Activated gamma-delta T cell treated with Interleukin-2 at 50 U/mL for 16 hours (primary cell): ENCODE results near the gene PCSK5.

Experiments
- DNase-seq: peaks from one replicate; pipeline ENCODE4 v3.0.0-alpha.2; 2020

The PCSK5 gene

DNA sequence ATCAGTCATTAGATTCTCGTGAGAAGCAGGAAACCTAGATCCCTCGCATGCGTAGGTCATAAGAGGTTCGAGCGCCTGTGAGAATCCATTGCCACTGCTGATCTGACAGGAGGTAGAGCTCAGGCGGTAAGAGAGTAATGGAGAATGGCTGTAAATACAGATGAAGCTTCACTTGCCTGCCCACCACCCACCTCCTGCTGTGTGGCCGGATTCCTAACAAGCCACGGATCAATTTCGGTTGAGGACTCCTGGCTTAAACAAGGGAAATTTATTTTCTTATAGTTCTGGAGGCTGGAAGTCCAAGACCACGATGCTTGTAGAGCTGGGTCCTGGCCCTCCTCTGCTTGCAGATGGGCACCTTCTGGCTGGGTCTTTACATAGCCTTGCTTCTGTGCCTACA lies 200.4 kb downstream of the PCSK5 start:
- no peak for DNase-seq

DNA sequence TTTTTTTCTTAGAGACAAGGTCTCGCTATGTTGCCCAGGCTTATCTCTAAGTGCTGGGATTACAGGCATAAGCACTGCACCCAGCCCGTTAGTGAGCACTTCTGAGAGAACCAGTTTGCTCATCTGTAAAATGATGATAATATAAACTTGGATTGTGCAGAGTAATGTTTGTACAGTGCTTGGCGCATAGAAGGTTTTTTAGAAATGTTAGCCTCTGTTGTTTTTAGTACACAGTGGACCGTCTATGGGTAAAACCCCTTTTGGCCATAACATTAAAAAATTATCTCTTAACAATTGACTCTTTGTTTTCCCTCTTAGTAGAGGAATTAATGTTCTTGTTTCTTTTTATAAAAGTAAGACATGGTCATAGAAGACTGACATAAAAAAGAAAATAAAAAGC lies 202.1 kb downstream of the PCSK5 start:
- DNase-seq: no peak

DNA sequence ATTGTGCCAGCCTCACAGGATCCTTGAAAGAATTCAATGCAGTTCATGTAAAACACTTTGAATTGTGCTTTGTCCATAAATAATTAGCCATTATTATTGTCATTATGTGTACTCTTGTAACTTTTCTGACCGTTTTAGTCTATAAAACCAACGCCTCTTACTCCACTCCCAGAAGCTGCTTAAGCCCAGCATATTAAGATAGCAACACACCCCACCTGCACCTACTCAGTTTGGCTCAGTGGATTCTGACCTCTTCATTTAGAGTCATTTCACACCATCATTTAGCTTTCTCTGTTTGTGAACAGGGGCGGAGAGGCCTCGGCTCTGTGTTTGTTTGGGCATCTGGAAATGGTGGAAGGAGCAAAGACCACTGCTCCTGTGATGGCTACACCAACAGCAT lies 205.1 kb downstream of the PCSK5 start:
- no peak for DNase-seq

DNA sequence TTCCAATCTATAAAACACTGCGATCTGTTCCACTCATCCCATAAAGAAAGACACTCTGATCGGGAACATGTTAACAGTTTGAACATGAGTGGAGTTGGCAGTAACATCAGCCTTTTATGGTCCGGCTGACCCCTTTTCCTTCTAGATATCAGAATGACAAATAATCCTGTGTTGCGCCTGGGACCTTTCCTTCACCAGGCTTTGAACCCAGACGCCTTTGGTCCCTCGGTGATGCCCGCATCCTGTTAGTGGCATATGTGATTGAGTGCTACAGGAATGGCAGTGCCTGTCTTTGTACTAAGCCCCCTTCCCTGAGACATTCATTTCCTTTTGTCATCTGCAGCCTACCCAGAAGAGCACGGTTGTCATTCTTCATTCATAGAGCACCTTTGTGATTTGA lies 209.0 kb downstream of the PCSK5 start:
- no peak for DNase-seq

DNA sequence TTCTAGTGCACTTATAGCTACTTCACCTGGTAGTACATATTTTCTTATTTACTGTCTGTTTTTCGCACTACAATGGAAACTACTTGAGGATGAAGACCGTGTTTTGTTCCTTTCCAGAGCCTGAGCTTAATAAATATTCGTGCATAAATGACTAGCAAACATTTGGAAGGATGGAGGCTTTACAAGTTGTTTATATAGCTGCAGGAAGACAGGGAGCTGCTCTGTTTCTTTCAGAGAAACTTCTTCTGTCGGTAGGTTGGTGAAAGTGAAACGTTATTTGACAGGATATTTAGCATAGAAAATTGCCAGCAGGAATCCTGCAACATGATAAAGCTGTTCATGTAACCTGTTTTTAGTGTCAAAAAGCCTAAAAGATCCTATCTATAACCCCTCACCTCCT lies 210.6 kb downstream of the PCSK5 start:
- DNase-seq: no peak

DNA sequence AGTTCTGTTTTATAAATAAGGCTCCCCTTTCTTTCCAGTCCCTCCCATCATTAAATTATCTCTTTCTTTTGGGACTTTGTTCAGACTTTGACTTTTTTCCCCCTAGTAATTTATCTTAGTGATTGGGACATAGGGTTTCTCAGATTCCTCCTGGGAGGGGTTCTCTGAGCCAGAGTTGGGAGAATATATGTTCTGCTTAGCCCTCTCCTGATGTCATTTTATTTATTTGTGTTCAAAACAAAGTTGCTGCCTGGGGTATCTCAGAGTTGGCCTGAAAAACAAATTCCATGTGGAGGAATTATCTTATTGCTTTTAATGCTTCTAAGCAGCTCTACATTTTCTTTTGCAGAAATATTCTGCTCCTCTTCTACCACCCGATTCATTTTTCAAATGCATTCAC lies 211.0 kb downstream of the PCSK5 start:
- no peak for DNase-seq

DNA sequence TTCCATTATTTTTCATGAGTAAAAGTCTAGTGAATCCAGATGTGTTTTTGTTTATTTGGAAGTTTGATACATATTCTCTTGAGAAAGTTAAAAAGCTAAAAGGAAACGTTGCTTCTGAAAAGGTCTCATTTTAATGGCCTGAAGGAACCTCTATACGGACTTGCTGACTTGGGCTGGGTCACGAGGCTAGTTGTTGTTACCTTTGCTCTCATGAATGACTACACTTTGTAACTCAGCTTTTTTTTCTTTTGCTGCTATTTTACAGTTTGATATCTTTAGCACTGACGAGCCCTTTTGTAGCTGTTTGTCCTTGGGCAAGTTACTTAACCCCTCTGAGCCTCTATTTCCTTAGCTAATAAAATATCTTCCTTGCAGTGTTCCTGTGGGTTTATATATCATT lies 211.5 kb downstream of the PCSK5 start:
- DNase-seq: no peak

DNA sequence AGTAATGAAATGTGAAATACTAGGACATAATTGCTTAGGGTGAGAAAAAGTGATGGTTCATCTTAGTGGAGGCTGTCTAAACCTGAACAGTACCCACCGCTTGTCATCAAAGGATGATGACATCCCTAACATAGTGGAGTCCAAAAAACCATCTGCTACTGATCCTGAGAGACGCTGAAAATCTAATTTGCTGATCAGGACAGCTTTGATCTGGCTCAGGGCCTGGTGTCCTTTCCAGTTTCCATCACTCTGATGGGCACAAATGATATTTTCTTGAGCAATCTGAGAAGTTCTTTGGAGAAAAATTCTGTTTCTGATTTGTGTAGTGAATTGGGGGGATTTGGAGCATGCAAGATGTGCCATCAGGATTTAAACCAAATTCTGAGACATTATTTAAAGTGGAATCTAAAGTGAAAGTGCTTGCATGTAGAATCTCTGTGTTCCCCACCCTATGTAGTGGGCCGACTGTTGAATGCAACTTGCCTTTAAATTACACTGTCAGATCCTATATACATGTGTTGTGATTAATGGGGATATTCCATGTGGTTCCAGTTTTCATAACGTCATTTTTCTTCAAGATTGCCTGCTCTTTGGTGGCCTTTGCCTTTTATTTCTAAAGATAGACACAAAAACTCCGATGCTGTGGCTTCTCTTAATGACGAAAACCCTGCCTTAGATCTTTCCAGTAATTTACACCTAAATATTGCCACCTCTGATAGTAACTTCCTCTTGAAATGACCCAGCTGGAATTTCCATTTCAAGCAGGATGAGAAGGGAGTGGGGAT lies 213.2 kb downstream of the PCSK5 start:
- DNase-seq: no peak

DNA sequence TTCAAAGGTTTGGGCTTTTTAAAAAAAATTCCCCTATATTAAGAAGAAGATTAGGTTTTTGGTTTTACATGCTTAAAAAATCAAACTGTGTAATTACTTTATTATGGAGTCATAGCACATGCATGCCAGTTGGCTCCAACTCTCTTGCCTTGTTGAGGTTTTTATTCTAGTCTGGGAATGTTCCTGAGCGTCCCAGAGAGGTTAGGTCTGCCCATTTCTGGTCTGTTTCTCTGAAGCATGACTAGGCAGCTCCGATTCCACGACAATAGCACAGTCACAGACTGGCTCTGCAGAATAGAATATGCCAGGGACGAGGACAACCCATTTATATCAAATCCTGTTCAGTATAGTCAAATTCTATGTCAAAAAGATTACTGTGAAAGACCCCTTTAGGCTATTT lies 217.0 kb downstream of the PCSK5 start:
- DNase-seq: no peak

DNA sequence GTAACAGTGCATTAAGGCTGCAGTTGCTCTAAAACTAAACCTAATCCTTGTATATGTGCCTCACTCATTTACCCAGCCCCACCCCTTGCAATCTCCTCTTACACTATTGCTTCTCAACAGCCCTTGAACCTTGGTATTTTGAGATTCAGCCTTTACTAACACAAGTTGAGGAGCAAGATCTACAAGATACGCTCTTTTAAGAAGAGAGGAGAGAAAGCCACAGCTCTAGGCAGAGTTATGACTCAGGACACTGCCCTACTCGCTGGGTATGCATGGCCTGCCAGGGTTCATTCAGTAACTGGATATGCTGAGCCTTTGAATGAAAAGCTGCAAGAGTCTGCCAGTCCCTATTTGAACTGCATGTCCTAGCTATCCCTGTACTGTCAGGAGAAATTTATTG lies 219.5 kb downstream of the PCSK5 start:
- DNase-seq: no peak

DNA sequence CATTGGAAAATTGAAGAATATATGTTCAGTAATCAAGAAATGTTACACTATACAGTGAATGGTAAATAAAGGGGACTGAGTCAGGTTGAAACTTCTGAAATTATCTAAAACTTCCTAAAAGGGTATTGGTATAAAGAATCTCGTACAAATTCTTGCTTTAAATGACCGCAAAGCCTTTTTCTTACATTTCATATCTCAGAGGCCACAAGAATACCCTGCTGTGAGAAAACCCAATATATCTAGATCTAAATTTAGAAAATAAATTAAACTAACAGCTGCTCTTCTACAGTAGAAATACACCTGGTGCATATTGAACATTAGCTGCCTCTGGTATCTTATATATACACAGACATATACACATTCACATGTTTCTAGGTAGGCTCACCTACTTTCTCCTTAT lies 221.7 kb downstream of the PCSK5 start:
- DNase-seq: no peak

DNA sequence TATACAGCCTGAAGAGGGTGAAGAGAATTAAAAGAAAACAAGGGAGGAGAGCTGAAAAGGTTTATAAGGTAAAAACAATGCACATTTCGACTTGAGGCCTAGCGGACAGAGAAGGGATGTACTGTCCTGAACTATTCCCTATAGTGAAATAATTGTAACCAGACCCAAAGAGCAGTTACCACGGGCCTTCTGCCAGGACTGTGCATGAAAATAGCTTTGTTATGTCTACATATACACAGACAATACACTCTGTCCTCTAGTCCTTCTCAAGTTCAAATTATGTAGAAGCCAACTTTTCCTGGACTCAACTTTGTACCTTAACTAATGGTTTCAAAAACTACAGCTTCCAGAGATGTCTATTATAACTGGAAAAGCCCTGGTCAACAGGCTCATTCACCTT lies 223.7 kb downstream of the PCSK5 start:
- no peak for DNase-seq

DNA sequence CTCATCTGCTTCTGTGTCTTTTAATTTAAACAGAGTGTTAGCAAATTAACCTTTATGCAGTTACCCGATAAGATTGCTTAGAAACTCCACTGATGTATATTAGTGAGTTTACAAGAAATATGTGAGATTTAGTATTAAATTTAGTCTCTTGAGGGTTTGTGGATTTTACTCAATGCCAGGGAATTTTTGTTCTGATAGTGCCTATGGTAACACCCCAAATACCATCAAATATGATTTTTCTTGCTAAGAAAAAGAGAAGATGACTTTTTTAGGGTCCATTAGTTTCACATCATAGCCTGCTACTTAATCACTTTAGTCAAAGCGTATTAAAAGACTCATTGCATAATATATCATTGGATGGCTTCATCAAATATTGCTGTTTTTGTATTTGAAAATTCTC lies 224.9 kb downstream of the PCSK5 start:
- no peak for DNase-seq

DNA sequence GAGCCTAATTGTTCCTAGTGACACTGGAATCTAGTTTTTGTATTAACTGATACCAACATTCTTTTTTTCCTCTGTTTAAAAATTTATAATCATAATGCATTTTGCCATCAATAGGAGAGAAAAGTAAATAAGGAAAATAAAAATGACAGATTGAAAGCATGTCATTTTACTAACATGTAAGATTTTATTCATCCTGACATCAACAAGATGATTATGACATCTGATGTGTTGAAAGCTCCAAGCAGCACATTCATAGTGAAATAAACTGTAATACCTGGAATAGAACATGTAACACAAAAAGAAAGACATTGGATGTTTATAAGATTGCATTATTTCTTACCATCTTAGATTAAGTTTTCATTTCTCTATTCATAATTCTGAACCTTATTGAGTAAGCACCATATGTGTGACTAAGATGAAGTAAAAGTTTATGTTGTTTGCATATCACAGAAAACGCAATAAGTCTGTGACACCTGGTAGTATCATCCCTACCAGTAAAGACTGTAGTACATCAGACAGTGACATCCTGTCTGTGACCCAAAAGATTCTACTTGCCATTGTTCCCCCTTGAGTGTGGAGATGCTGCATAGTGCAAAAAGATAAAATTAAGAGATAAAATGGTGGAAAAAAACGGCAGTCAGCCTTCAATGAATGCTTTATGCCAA lies 225.6 kb downstream of the PCSK5 start:
- no peak for DNase-seq

DNA sequence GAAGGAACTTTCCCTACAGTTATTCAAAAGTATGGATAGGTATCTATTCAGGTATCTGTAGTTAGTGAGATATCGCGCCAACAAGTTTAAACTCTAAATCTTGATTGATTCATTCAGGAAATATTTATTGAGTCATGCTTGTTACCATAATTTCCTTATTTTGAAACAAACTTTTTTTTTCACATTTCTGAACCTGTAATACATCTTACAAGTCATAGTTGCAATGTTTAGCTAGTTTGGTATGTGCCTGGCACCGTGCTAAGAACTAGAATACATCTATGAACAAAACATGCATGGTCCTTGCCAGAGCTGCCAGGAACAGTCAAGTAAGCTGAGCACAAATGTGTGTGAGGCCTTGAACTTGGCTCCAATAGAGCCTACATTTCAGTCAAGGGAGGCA lies 226.4 kb downstream of the PCSK5 start:
- no peak for DNase-seq

DNA sequence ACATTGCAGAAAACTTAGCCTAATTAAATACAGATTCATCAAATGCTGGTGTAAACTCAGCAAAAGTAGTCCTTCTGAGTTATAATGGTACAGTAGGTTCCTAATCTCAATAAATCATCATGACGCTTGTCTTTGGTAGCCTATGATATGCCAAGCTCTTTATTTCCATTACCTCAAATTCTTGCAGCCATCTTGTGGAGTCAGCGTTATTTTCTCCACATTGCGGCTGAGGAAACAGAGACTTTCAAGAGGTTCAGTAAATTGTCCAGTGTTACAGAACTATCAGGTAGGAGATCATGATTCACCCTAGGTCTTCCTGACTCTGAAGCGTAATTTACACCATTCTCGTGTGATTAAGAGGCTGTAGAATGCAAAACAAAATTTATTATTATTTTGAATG lies 237.2 kb downstream of the PCSK5 start:
- no peak for DNase-seq

DNA sequence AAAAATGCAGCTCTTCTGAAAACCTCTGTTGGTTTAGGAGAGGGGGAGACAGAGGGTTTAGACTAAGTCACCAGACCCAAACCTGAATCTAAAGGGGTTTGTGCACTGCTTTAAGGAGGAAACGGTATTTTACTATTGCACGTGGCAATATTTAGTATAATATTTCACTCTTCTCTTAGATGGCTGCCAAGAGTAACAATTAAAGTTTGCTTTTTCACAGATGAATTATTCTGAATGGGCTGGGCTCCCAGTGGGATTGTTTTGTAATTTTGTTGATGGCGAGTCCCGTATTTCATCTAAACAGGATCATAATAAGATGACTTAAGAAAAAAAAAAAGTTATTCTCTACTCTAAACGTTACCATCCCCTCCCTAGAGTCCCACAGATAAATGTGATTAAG lies 245.4 kb downstream of the PCSK5 start:
- DNase-seq: no peak

DNA sequence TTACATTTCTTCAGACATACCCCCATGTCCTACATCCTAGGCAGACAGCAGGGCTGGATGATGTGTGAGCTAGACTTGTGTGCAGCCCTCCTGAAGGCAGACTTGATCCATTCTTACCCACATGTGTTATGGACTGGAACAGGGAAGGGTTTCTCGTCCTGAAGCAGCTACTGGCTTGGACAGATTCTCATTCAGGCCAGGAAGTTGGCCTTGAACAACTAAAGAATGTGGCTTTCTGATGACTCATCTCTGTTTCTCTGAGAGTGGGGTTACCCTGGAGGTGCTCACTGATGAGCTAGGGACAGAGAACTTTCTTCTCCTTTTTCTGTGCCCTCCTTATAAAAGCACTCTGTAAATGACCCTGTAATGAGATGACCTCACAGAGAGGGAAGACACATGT lies 246.5 kb downstream of the PCSK5 start:
- DNase-seq: no peak

DNA sequence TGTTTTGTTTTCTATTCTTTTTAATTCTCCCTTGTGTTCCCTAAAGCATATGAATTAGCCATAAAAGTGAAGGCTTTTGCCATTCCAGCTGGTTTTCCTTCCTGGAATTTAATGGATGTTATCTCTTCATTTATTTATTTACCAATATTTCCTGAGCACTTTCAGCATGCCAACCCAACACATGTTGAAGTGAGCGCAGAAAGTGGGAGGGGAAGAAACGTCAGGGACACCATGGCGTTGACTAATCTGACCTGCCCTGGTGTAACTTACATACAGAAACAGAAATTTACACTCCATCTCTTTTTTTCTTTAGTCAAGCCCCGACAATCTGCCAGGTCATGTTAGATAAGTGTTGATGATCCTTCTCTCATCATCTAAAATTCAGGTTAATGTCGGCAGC lies 247.5 kb downstream of the PCSK5 start:
- no peak for DNase-seq

DNA sequence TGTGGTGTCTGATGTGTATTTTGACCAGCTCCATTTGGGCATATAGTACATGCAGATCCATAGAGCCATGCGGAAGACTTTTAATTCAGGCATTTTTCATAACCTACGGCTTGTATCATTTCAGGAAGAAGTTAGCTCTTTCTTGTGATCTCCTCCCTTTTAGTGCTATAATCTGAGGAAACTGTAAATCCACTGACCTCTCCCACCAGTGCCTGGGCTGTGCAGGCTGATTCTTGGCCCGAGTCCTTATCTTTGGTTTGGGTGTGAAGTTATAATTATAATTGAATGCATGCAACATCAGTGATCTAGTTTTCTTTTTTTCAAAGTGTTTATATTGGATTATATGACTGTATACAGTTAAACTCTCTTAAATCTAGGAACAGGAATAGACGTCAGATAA lies 247.9 kb downstream of the PCSK5 start:
- no peak for DNase-seq

DNA sequence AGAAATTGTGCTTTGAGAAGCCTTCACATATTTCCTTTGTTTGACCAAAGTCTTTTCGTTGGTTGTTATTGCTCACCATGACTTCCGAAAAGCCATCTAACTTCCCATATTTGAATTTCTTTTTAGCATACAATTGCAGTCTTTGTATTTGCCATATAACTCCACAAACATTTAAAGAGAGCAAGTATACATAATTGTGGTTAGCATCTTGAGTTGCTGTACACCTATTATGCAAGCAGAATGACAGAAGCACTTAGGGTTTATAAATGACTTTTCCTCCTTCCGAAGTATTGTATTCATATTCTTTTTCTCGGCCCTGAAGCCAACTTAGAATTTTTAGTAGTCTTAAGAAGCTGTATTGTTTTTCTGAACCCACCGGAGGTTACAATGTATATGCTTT lies 253.4 kb downstream of the PCSK5 start:
- no peak for DNase-seq

DNA sequence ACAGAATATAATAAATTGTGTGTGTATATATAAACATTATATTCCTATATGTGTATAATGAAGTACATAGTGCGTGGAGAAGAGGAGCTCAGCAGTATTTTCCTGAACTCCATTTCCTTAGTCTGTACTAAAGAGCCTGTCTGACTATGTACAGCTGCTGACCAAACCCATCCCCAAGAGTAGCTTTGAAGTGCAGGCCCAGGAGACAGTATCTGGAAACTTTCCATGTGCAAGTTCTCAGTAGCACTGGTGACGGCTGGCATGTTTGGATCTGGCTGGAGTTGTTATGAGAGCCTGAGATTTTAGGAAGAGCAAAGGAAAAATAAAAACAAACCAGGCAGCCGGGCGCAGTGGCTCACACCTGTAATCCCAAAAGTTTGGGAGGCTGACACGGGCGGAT lies 259.5 kb downstream of the PCSK5 start:
- DNase-seq: no peak

DNA sequence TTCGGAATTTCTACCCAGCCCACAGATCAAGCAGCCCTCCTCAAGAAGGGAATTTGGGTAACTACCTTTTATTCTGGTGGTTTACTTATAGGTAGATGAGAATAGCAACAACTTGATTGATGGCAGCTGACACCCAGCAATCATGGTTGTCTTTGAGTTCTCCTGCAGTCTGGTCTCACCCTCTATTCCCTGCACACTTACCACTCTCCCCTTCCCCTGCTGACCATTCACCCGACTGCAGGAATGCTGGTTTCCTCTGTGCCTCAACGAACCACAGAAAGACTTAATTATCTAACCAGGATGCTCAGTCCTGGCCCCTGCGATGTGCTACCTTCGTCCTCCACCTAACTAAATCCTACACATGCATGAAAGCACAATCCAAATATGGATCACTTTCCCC lies 260.8 kb downstream of the PCSK5 start:
- DNase-seq: no peak

DNA sequence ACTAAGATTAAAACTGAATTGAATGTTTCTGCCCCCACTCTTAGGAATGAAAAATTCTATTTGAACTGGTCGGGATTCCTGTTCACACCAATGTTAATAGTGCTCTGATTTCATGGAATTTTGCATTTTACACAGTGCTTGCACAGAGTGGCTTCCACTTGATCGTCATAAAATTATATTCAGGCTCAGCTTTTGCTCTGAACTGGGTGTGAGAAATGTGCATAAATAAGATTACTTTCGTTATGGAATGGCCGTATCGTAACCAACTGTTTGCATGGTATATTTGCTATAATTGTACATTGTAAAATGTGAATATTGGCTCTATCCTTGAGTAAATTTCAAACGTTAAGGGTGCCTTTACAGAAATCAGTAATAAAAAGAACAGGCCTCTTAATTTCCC lies 262.9 kb downstream of the PCSK5 start:
- DNase-seq: no peak
